ENCODE data around the gene ATP5F1E.
A peak's percentile ranks its signal among the peaks of the same experiment; 100 is the strongest.

ATP5F1E gene

GRCh38 chr20:58982406-58983114, 49.6 kb downstream of the ATP5F1E start:
- TF ChIP-seq CTCF (IDR thresholded peaks at IDR 0.05; ENCODE audit: insufficient read depth, low read length, poor library complexity, severe bottlenecking): no peak
- H3K4me3 ChIP-seq (replicated peaks; ENCODE audit: low read depth, low read length): peak overlapping the region; percentile 66
- H3K27me3 ChIP-seq (replicated peaks; ENCODE audit: control insufficient read depth, insufficient read depth, low read length): no peaks in the 10 kb centered on the region
- H3K36me3 ChIP-seq (ENCODE audit: control insufficient read depth, insufficient read depth, low read length): peaks cover 3% of the 10 kb centered on the region
- DNase-seq (ENCODE audit: extremely low read depth, insufficient read length): no peak

DNA sequence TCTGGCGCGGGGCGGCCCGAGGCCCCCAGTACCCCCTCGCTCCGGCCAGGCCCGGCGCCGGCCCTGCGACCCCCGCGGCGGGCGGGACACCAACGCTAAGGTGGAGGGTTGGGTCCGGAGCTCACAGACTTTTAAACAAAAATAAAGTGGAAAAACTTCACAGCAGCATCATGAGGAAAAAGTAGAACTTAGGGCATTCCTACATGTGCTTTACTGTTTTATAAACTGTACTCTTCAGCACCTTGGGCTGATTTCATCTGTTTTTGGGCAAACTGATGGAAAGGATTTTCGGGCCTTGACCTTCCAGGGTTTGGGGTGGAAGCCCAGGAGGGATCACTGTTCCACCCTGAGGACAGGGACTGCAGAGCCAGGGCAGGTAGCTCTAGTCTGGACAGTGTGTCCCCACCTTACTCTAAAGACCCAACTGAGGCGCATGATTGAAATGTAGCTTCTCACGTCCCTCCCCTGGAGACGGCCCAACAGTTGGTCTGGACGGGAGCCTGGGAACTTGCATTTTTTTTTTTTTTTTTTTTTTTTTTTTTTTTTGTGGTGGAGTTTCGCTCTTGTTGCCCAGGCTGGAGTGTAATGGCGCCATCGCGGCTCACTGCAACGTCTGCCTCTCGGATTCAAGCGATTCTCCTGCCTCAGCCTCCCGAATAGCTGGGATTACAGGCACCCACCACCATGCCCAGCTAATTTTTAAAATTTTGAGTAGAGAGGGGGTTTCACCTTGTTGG, 50.3 kb downstream of the ATP5F1E start:
- Histone ChIP-seq H3K27me3 (replicated peaks; ENCODE audit: control insufficient read depth, insufficient read depth, low read length) (no peaks in the 10 kb centered on the region), H3K36me3 (ENCODE audit: control insufficient read depth, insufficient read depth, low read length) (no peaks in the 10 kb centered on the region; the same call in none of the 2 replicates), H3K4me3 (replicated peaks; ENCODE audit: low read depth, low read length) (peak overlapping the region; percentile 66)
- TF ChIP-seq CTCF (IDR thresholded peaks at IDR 0.05; ENCODE audit: insufficient read depth, low read length, poor library complexity, severe bottlenecking): no peak
- no peak for DNase-seq (ENCODE audit: extremely low read depth, insufficient read length)

DNA sequence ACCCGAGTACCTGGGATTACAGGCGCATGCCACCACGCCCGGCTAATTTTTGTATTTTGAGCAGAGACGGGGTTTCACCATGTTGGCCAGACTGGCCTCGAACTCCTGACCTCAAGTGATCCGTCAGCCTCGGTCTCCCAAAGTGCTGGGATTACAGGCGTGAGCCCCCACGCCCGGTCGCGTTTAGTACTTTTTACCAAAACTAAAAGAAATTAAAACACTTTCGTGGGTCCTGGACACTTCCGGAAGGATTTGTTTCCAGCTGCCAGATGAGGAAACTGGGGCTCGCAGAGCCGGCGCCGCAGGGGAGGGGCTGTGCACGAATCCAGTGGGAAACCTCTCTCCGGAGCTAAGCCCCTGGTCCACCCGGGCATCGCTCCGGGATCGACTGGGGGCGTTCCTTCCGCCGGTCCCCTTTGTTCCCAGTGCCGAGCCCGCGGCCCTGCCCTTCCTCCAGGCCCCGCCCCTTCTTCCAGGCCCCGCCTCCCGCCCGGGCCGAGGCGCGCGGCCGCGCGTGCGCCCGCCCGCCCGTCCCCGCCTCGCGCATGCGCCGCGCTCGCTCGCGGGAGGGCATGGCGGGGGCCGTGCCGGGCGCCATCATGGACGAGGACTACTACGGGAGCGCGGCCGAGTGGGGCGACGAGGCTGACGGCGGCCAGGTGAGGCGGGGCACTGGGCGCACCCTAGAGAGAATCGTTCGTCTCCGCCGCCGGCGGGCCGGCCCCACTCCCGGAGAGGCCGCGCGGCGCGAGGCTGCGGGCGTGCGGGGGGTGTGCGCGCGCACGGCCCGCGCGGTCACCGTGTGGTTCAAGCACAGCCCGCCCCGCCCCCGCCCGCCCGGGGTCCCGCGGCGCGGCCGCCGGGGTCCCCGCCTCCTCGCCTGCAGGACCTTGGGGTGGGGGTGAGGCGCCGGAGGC, 51.2 kb downstream of the ATP5F1E start, which contains the start of gene NELFCD:
Gene NELFCD (plus strand): TSS at position 546 of the 917 bp plus-strand sequence. CDS start 54 bp downstream, at position 600.
- no peak for TF ChIP-seq CTCF (IDR thresholded peaks at IDR 0.05; ENCODE audit: insufficient read depth, low read length, poor library complexity, severe bottlenecking)
- peak; percentile 88 for DNase-seq (ENCODE audit: extremely low read depth, insufficient read length)
- no peaks in the 10 kb centered on the region; the same call in none of the 2 replicates for H3K36me3 ChIP-seq (ENCODE audit: control insufficient read depth, insufficient read depth, low read length)

DNA sequence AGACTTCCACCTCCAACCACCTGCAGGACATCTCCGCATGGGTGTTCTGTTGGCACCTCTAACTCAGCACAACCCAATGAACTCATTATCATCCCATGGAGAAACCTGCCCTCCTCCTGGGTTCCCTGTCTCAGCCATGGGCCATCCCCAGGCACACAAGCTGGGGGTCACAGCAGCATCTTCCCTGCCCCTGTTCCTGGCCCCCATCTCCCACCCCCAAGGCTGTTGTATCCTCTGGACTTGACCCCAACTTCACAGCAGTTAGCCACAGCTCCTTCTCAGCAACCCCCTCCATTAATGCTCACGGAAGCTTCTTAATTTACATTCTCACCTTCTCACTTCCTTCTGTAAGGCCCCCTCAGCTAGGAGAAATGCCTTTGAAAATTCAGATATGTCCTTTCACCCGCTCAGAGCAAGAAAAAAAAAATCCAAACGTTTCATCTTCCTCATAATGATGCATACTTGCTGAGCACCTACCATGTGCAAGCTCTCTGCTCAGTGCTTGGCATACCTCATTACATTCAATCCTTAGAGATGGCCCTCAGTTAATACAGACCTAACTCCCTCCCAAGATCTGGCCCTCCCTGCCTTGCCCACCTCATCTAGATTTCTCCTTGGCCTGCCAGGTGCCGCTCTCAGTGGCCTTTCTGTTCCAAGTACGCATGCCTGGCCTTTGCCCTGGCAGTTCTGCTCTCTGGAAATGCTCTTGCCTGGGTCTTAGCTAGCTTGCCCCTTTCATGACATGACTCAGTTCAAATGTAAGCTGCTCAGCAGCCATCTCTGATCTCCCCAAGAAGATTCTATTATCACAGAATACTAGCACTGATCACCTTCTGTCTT, 53.6 kb downstream of the ATP5F1E start:
- Histone ChIP-seq H3K27me3 (replicated peaks; ENCODE audit: control insufficient read depth, insufficient read depth, low read length) (no peaks in the 10 kb centered on the region), H3K36me3 (ENCODE audit: control insufficient read depth, insufficient read depth, low read length) (no peaks in the 10 kb centered on the region), H3K4me3 (replicated peaks; ENCODE audit: low read depth, low read length) (no peak overlapping the region)
- no peak for DNase-seq (ENCODE audit: extremely low read depth, insufficient read length)
- TF ChIP-seq CTCF (IDR thresholded peaks at IDR 0.05; ENCODE audit: insufficient read depth, low read length, poor library complexity, severe bottlenecking): no peak

More for the DNA sequence above, 51.2 kb downstream of the ATP5F1E start, which contains the start of gene NELFCD:
- Histone ChIP-seq H3K27me3 (replicated peaks; ENCODE audit: control insufficient read depth, insufficient read depth, low read length) (no peaks in the 10 kb centered on the region), H3K4me3 (replicated peaks; ENCODE audit: low read depth, low read length) (peak within 1 kb of the TSS; percentile 66)

Measured in GM06990 (cell line).